ENCODE results near the gene NYAP2.

NYAP2 gene

DNA sequence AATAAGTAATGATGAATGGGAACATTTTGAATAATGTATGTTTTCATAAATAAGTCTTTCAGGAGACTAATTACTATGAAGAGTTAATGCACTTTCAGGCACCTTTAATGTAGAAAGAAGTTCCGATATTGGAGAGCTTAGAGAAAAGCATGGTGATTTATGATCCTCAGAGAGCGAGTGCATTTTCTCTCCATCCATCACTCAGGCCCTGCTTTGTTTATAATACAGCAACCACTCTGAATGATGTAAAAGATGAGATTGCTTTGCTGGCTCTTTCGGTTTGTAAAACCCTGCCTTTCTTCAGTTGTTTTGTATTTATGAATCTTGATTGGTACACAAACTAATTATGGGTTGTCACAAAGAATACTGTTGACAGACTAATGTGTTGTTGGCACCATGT is 132.0 kb downstream of the NYAP2 start:
- TF ChIP-seq, protein P1, sequence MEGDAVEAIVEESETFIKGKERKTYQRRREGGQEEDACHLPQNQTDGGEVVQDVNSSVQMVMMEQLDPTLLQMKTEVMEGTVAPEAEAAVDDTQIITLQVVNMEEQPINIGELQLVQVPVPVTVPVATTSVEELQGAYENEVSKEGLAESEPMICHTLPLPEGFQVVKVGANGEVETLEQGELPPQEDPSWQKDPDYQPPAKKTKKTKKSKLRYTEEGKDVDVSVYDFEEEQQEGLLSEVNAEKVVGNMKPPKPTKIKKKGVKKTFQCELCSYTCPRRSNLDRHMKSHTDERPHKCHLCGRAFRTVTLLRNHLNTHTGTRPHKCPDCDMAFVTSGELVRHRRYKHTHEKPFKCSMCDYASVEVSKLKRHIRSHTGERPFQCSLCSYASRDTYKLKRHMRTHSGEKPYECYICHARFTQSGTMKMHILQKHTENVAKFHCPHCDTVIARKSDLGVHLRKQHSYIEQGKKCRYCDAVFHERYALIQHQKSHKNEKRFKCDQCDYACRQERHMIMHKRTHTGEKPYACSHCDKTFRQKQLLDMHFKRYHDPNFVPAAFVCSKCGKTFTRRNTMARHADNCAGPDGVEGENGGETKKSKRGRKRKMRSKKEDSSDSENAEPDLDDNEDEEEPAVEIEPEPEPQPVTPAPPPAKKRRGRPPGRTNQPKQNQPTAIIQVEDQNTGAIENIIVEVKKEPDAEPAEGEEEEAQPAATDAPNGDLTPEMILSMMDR (IDR thresholded peaks at IDR 0.05; ENCODE audit: low read length, missing control alignments): no peak
- H3K4me3 ChIP-seq (replicated peaks; ENCODE audit: low read depth, low read length): no peak overlapping the region
- no peak for DNase-seq (ENCODE audit: low read depth)

DNA sequence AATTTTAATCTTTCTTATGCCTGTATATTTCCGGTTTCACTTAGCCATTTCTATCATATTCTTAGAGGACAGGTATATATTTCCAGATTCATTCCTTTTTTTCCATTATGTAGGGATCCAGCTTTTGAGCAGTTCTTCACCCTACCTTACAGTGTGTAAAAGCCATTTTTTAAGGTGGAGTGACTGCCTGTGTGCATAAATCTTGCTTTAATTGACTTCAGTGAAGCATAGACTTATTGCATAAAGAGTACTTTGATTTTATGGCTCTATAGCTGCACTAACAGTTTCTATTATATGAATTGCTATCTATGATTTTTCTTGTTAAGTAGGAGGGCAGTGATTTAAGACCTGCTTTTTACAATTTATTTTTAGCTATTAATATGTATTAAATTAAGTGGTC is 132.6 kb downstream of the NYAP2 start:
- no peak for DNase-seq (ENCODE audit: low read depth)
- TF ChIP-seq, protein P1 (IDR thresholded peaks at IDR 0.05; ENCODE audit: low read length, missing control alignments): no peak
- no peak overlapping the region for H3K4me3 ChIP-seq (replicated peaks; ENCODE audit: low read depth, low read length)

DNA sequence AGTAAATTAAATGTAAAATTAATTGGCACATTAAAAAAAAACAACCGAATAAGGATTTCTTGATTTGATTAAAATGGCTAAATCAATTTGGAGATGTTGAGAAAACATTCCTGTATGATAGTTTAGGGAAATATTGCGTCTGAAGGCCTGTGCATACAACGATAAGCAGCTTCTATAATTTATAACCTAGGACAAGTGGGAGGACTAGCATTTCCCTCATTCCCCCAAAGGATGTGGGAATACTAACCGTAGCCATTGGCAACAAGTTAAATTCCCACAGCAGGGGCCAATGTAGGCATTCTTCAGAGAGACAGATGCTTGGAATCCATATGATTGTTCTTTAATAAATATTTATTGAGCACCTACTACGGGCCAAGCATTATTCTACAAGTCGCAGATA is 134.5 kb downstream of the NYAP2 start:
- DNase-seq (ENCODE audit: low read depth): no peak
- no peak overlapping the region for H3K4me3 ChIP-seq (replicated peaks; ENCODE audit: low read depth, low read length)
- TF ChIP-seq, protein P1 (IDR thresholded peaks at IDR 0.05; ENCODE audit: low read length, missing control alignments): no peak

DNA sequence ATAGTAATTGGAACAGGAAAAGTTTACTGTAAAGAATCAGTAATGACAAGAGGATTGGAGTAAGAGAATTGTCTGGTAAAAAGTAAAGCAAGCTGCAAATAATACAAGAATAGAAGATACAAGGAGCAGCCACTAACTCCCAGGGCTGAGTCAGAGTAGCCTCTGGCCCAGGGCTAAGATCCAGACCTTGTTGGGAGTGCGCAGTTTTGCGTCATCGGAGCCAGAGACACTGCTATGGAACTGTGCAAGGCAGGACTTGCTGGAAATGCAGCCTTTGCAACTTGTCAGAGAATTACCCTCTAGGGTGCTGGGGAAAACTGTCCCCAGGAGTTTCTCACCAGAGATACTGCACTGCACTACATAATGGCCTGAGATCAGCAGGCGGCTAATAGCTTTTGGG is 135.2 kb downstream of the NYAP2 start:
- DNase-seq (ENCODE audit: low read depth): no peak
- TF ChIP-seq, protein P1 (IDR thresholded peaks at IDR 0.05; ENCODE audit: low read length, missing control alignments): no peak
- no peak overlapping the region for H3K4me3 ChIP-seq (replicated peaks; ENCODE audit: low read depth, low read length)

DNA sequence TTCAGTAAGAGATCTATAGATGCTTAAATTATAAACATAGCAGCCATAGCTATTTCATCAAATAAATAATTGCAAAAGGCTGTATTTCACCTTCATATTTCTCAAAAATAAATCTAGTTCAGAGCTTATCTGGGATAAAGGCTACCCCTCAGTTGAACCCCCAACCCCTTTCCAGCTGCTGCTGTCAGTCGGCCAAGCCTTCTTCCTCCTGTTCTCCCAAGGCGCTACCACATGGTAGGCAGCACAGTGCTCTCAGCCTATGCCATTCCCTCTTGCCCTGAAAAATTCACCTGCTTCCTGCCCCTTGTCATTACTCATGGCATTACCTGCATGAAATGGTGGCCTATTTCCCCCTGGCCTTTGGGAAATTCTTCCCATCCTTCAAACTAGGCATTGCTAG is 136.5 kb downstream of the NYAP2 start:
- DNase-seq (ENCODE audit: low read depth): no peak
- H3K4me3 ChIP-seq (replicated peaks; ENCODE audit: low read depth, low read length): no peak overlapping the region
- TF ChIP-seq, protein P1 (IDR thresholded peaks at IDR 0.05; ENCODE audit: low read length, missing control alignments): no peak

DNA sequence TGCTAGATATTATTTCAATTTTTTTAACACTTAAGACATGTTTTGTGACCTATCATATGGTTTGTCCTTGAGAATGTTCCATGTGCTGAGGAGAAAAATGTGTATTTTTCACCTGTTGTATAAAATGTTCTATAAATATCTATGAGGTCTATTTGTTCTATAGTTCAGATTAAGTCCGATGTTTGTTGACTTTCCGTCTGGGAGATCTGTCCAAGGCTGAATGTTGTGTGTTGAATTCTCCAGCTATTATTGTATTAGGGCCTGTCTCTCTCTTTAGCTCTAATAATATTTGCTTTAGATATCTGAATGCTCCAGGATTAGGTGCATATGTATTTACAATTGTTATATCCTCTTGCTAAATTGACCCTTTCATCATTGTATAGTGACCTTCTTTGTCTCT is 144.1 kb downstream of the NYAP2 start:
- DNase-seq (ENCODE audit: low read depth): no peak
- H3K4me3 ChIP-seq (replicated peaks; ENCODE audit: low read depth, low read length): no peak overlapping the region
- TF ChIP-seq, protein P1 (IDR thresholded peaks at IDR 0.05; ENCODE audit: low read length, missing control alignments): no peak

DNA sequence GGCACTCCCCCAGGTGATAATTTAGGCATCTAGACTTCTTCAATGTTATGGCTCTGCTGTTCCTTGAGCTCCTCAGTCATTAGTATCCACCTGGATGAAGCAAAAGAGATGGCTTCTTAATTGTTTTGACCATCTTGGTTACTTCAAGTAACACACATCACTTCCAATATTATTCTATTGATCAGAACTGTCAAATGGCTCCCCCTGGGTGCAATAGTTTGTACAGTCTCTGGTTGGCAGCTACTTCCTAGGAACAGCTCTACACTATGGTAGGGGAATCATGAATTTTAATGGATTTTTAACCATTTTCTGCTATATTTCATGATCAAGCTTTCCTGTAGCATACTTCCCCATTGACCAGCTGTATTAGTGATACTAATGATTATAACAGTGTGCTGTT is 157.0 kb downstream of the NYAP2 start:
- DNase-seq (ENCODE audit: low read depth): no peak
- TF ChIP-seq, protein P1 (IDR thresholded peaks at IDR 0.05; ENCODE audit: low read length, missing control alignments): no peak
- H3K4me3 ChIP-seq (replicated peaks; ENCODE audit: low read depth, low read length): no peak overlapping the region
